HG03159 (cell line): ENCODE data around the gene DEFB114.

Experiments used
- ATAC-seq: cut with Tn5 transposase; IDR thresholded peaks from one replicate; pipeline ENCODE4 v1.9.1; 2021; ENCODE audit warnings: mild to moderate bottlenecking, moderate library complexity; ENCODE audit not compliant: unreplicated experiment

Gene DEFB114

DNA sequence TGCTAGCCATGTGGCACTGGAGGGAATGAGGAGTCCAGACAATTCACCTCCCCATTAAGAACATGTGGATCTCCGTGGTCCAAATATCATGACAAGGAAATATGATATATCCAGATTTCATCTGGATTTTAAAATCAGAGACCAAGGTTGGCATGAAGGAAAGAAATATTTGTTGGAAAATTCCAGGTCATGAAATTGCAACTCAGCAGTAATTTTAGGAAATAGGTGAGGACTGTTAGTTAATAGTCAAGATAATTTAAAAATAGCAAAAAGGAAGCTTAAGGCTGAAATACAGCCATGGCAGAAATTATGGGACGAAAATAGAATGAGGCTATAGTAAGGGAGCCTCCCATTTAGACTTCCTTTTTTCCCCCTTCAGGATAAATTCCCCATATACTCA, 26.9 kb downstream of the DEFB114 start:
- ATAC-seq, result no peak

GRCh38 chr6:49935387-49935786, 28.6 kb downstream of the DEFB114 start:
- no peak for ATAC-seq

DNA sequence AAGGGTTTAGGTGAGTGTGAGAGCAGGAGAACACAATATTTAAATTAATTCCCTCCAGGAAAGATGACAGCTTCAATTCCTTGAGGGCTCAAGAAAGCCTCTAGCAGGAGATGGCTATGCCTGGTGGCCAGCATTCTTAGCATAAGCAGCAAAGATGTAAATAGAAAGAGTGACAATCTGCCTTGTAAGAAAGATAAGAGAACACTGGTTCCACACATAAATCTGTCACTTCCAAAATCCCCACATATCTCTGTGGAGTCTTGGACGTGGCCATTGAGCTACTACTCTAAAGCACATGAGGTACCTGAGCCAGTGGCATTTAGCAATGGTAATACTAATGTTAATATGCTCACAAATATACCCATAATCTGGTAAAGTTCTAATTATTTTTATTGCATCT, 29.2 kb downstream of the DEFB114 start:
- no peak for ATAC-seq

DNA sequence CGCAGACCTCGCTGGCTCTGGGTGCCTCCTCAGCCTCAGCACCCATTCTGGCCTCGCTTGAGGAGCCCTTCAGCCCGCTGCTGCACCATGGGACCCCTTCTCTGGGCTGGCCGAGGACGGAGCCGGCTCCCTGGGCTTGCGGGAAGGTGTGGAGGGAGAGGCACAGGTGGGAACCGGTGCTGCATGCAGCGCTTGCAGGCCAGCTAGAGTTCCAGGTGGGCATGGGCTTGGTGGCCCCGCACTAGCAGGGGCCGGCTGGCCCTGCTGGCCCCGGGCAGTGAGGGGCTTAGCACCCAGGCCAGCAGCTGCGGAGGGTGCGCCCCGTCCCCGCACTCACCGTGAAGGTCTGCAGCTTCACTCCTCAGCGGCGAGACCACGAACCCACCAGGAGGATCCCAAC, 30.4 kb downstream of the DEFB114 start:
- ATAC-seq, result no peak

GRCh38 chr6:49929340-49929739, 34.6 kb downstream of the DEFB114 start:
- no peak for ATAC-seq

GRCh38 chr6:49923826-49924225, 40.1 kb downstream of the DEFB114 start:
- ATAC-seq, result no peak

DNA sequence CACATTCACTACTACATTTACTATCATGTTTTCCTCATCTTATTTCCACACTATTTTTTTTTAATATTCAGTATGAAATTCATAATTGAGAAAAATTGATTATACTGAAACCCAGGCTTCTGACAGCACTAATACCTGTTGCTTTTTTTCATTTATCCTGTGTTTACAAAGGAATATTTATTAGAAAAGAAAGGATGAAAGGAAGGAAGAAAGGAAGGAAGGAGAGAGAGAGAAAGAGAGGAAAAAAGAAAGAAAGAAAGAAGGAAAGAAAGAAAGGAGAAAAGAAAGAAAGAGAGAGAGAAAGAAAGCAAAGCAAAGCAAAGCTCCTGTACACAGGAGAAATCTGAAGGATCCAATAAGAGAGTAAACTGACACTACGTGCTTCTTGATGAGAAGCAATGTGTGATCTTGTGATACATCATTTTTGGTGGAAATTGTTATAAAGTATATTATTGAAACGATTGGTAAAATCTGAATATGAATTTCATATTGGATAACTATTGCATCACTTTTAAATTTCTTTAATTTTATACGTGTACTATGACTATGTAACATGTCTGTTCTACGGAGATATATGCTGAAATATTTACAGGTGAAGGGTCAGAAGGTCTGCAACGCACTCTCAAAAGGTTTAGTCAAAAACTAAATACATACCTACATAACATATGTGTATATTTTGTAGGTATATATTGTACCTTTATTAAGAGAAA, 43.9 kb downstream of the DEFB114 start:
- no peak for ATAC-seq

- ATAC-seq, result no peak
Measured at GRCh38 chr6:49919261-49919660, 44.7 kb downstream of the DEFB114 start.

DNA sequence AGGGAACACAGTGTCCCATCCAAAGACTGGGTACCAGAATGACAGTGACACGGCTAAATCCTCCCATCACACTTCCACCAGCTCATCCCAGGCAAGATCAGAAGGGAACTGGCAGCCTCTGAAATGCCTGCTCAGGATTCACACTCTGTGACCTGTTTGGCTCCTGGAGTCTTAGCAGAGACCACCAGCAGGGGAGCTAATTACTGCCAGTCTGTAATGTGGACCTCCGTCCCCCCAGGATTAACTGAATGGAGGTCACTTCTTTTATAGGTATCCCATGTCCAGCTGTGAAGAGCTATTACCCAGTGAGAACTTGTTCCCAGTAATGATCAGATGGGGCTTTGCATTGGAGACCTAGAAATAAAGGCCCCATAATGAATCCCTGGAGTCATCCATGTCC, 45.2 kb downstream of the DEFB114 start:
- ATAC-seq, result no peak

DNA sequence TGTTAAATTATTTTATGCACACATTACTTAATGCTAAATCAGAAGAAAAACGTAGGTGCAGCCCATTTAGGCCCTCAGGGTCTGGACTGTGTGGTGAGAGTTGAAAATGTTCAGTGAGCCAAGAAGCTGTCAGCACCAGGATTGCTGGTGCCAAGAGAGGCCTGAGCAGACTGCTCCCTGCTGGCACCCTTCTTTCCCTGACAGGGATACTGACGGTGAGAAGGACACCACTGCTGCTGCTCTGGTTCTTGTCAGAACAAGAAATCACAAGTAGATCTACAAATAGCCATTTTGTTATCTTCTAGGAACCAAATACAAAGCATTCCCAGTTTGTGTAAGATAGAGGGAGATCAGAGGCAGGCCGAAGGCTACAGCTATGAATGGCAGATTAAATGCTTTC, 48.9 kb downstream of the DEFB114 start:
- no peak for ATAC-seq

DNA sequence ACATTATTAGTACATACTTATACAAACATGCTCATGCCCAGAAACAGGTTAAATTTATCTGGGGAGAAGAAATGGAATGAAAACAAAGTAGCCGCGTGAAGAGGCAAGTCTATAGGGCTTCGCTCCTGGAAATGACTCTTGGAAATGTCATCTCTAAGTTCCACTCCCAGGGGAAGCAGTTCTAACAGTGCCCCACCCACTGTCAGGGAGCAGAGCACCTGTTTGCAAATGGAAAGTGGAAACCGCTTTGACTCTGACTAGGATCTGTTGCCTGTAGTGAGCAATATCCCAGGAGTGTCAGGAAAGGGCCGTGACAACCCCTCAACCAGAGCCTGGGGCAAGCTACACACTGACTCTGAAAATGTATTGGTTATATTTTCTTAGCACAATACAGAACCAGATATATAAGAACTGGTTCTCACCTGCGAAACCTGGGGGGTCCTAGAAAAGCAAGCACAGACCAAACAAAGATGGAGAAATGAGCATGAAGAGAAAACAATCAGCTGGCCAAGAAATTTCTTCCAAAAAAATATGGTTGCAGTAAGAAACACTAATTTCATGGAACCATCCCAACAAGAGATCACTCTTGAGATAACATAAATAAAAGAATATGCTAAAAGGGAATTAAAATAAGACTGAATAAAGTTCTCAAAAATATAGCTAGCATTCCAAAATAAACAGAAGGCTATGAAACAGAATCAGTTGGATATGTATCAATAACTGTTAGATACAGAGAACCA, 50.2 kb downstream of the DEFB114 start:
- no peak for ATAC-seq

DNA sequence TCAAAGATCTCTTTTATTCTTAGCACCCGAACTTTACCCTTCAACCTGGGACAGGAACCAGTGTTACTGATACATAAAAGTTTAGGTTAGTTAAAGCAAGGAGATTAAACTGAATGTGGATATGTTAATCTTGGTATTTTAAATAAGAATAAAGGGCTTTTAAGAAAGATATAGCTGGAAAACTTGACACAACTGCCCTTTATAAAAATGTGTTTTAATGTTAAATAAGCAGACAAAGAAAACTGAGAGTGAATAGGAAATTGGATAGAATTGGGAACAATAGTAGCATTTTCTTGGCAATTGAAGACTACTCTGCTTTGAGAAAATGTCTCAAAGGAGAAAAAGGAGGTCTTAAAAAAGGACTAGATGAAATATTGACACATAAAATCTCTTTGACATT, 51.8 kb downstream of the DEFB114 start:
- ATAC-seq, result no peak

GRCh38 chr6:49911252-49911651, 52.7 kb downstream of the DEFB114 start:
- no peak for ATAC-seq
